Femur (tissue), 1 donor: ENCODE results near the gene ERMAP.
"Not testable (repeated sequence)": the region's sequence is repeated elsewhere in the genome, so short reads cannot be mapped to it uniquely, and the experiment has no call there.

ENCODE experiments used
- DNase-seq: peaks from one replicate; pipeline ENCODE4 v3.0.0-alpha.2; 2017

Gene ERMAP

DNA sequence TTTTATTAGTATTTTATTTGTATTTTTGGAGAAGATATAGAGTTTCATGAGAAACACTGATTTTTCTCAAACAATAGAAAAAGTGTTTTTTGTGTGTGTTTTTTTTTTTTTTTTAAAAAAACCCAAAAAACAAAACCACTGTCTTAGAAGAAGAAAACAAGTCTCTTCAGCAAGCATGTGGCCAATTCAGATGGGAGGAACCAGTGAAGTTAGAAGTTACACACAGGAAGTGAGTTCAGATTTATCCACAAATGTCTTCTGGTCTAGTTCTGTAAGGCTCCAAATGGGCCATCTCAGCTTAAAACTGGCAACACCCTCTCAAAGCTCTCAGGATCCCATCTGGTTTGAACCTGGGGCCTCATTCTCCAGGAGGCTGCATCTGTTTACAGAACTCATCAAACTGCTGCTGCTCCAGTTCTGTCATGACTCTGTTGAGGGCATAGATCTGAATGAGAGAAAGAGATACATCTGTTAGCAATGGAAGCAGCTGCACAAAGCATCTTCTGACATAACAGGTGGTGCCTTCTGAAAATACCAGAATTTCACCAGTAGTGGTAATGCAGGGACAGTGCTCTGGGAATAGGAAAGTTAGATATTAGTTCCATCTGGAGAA, 9.8 kb upstream of the ERMAP start:
- DNase-seq: no peak

DNA sequence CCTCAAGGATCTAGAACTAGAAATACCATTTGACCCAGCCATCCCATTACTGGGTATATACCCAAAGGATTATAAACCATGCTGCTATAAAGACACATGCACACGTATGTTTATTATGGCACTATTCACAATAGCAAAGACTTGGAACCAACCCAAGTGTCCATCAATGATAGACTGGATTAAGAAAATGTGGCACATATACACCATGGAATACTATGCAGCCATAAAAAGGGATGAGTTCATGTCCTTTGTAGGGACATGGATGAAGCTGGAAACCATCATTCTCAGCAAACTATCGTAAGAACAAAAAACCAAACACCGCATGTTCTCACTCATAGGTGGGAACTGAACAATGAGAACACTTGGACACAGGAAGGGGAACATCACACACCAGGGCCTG, 2.1 kb upstream of the ERMAP start:
- DNase-seq: not testable (repeated sequence)

DNA sequence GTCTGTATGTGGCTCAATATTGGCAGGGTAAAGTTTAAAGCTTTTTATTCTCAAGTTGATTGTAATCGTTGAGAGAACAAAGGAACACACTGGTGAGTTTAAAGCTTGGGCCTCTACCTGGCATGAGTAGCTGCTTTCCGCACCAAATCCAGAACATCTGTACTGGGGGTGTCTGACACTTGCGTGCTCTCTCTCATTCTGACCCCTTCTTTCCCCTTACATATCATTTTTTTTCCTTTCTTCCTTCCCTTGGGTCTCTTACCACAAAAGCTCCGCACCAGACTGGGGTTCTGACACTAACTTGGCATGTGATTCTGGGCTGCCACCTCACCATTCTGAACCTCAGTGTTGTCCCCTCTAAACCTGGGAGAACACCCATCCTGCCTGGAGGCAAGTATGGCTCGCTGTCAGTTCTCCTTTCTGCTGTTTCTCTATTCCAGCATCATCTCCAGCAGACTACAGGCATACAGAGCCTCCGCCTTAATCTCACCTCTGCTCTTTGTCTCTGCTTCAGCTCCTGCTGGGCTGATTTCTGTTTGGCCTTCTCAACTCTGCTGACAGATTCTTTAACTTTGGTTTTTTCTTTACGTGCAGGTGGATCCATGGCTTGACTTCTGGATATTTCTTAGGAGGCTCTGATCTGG, 859 bp upstream of the ERMAP start:
- DNase-seq: peak; percentile 33

DNA sequence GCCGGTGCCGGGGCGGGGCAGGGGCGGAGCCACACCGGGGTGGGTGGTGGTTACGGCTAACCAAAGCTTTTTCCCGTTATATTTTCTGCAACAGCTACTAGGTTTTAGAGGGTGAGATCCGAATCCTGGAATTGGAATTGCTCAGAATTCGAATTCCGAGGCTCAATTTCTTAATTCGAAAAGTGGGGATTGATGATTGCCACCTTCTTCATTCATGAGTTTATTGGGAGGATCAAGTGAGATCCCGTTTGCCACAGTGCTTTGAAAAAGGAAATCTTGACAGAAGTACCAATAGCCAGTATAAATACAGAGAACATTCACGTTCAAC, 482 bp downstream of the ERMAP start:
- DNase-seq: no peak

- DNase-seq: no peak
Observed at GRCh38 chr1:42817976-42818375, 1.1 kb downstream of the ERMAP start.

DNA sequence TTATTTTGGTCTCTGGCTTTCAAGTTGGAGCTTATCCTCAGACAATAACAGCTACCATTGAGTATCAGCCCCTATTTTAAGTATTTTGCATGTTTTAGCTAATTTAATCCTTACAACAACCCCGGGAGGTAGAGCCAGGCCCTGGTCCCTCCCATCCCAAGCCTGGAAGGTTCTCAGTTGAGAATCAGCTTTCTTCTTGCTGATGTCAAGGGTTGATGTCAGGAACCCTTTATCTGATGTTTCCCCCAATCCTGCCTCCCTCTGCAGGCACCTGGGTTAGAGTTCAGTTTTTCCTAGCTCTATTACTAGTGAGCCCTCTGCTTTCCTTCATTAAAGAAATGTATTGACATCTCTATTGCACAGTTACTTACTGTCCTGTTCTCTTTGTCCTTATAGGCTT, 3.9 kb downstream of the ERMAP start:
- no peak for DNase-seq

- no peak for DNase-seq
Observed at GRCh38 chr1:42821690-42822089, 4.8 kb downstream of the ERMAP start.

DNA sequence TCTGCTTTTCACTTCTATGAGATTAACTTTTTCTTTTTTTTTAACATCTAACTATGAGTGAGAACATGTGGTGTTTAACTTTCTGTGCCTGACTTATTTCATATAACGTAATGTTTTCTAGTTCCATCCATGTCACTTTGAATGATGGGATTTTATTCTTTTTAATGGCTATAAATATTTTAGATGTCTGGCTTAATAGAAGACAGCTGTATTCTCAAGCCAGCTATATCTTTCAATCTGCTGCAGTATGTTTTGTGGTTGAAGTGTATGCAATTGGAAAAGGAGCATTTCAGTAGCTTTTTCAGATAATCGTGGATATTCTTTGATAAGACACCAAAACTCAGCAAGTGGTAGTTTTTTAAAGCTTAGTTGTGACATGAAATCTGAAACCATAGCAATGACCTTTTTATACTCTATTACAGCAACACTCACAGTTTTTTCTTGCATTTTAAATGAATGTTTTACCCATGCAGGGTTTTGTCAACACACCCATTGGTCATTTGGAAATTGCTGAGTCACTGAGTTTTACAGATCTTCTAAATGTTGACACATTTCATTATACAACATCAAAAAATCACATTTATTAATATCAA, 6.0 kb downstream of the ERMAP start:
- DNase-seq: no peak

- no peak for DNase-seq
Observed at GRCh38 chr1:42824481-42825035, 7.6 kb downstream of the ERMAP start.

- no peak for DNase-seq
Observed at GRCh38 chr1:42825036-42825851, 8.3 kb downstream of the ERMAP start.

- DNase-seq: no peak
Observed at GRCh38 chr1:42830631-42831030, 13.7 kb downstream of the ERMAP start.

- no peak for DNase-seq
Observed at GRCh38 chr1:42831273-42831672, 14.4 kb downstream of the ERMAP start.

- peak; percentile 54 for DNase-seq
Observed at GRCh38 chr1:42832641-42833240, 15.8 kb downstream of the ERMAP start.

GRCh38 chr1:42833981-42834380, 17.1 kb downstream of the ERMAP start:
- DNase-seq: no peak

DNA sequence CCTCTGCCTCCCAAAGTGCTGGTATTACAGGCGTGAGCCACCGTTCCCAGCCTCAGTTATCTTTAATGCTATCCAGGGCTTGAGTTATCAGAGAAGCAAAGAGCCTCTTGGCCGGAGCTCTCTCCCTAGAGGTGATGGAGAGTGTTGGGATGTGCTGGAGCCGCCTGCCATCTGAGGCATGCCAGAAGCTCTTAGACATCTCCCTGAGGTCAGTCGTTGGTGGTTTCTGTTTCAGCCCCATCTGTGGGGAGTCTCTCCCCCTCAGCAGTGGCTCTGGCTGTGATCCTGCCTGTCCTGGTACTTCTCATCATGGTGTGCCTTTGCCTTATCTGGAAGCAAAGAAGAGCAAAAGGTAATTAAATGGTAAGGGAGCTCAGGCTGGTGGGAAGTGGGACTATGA, 17.9 kb downstream of the ERMAP start:
- no peak for DNase-seq

DNA sequence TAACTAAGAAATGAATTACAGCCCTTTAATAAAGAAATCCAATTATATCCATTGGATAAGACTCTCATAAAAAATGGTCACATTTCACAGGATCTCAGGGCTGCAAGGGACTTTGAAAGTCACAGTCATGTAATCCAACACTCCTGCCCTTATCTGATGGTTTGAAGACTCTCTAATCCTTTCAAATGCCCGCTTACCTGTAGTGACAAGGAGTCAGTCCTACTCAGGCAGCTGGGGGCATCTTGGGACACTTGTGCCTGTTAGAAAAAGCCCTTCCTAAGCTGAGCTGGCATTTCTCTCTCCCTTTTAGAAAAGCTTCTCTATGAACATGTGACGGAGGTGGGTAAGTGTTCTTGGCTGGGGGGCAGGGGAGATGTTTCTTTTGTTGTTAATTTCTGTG, 18.5 kb downstream of the ERMAP start:
- no peak for DNase-seq

- DNase-seq: no peak
Observed at GRCh38 chr1:42837709-42838108, 20.8 kb downstream of the ERMAP start.

DNA sequence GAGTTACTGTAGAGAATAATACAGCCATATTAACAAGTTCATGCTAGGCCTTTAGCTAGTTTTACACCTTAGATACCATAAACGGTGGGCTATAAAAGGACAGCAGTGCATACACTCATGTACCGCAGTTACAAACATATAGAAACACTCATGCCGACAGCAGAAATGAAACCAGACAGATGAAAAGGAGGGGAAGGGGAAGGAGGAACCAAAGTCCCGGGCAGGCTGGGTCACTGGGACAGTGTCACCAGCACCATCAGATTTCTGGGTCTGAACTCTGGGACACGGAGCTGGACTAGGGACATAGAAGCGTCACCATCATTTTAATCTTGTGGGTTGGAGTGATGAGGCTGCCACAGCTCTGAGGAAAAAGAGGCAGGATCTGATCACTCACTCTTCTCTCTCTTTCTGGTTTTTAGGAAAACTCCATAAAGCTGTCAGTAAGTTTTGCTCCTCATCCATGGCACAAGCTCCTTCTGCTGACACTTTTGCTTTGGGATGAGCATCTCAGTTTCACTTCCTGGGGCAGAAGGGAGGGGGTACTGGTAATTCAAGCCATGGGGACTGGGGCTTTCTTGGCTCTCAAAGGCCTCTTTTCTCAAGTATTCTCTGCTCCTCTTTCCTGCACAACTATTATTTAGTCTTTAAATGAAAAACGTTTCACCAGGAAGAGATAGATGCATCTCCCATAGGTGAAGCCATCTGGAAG, 21.7 kb downstream of the ERMAP start:
- no peak for DNase-seq

GRCh38 chr1:42841010-42841409, 24.1 kb downstream of the ERMAP start:
- DNase-seq: no peak

- DNase-seq: no peak
Observed at GRCh38 chr1:42841440-42842147, 24.7 kb downstream of the ERMAP start.

DNA sequence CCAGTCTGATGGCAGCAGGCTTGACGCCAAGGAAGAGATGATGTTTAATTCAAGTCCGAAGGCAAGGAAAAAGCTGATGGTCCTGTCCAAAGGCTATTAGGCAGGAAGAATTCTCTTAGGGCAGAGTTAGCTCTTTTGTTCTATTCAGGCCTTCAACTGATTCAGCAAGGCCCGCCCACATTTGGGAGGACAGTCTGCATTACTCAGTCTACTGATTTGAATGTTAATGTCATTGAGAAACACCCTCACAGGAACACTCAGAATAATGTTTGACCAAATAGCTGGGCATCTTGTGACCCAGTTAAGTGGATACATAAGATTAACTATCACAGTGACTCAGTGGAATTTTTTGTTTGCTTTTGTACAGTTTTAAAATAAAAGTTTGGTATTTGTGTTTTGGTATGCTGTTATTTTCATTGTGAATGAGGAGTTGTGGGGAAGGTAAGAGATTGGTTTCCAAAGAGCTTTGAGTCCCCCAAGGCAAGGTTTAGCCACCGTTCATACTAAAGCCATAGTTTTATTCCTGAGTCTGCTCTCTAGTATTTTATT, 27.7 kb downstream of the ERMAP start:
- no peak for DNase-seq

DNA sequence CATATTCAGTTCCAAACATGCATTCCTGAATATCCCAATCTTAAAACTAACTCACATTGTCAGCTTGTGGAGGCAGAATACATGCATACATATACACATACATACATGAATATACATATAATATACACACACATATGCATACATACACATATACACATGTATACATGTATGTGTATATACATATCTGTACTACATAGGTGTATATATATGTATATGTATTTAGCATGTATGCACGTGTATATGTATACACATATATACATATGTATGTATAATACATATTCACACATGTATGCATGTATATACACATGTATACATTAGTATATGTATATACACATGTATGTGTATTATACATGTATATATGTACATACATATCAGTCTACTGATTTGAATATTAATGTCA, 28.3 kb downstream of the ERMAP start:
- DNase-seq: no peak
